NCI-H2171 (cell line): ENCODE results near the gene GOLGA8O.
"Not testable (repeated sequence)": the region's sequence is repeated elsewhere in the genome, so short reads cannot be mapped to it uniquely, and the experiment has no call there.

Experiments used
- DNase-seq: peaks from one replicate; lab custom pipeline; 2025; lab: John Stamatoyannopoulos, UW

GOLGA8O gene

GRCh38 chr15:32455534-32455933 is at the start of gene GOLGA8O:
GOLGA8O (minus strand) TSS chr15:32455634; CDS start chr15:32455536, 98 bp downstream.
- DNase-seq, result not testable (repeated sequence)

GRCh38 chr15:32504152-32504811 is 48.8 kb upstream of the GOLGA8O start:
- not testable (repeated sequence) for DNase-seq

GRCh38 chr15:32502946-32503345 is 47.5 kb upstream of the GOLGA8O start:
- not testable (repeated sequence) for DNase-seq

- DNase-seq, result not testable (repeated sequence)
These were observed 37.3 kb upstream of the GOLGA8O start for GRCh38 chr15:32492768-32493167.

GRCh38 chr15:32486474-32486873 is 31.0 kb upstream of the GOLGA8O start:
- DNase-seq, result not testable (repeated sequence)

- not testable (repeated sequence) for DNase-seq
These were observed 27.9 kb upstream of the GOLGA8O start for GRCh38 chr15:32483377-32483776.

- not testable (repeated sequence) for DNase-seq
These were observed 26.2 kb upstream of the GOLGA8O start for GRCh38 chr15:32481683-32482082.

- not testable (repeated sequence) for DNase-seq
These were observed 12.6 kb upstream of the GOLGA8O start for GRCh38 chr15:32468076-32468475.

- not testable (repeated sequence) for DNase-seq
These were observed 14.9 kb downstream of the GOLGA8O start for GRCh38 chr15:32440445-32440977.

- not testable (repeated sequence) for DNase-seq
These were observed 21.1 kb downstream of the GOLGA8O start for GRCh38 chr15:32434102-32434963.

GRCh38 chr15:32427635-32428034 is 27.8 kb downstream of the GOLGA8O start:
- not testable (repeated sequence) for DNase-seq

GRCh38 chr15:32426511-32426910 is 28.9 kb downstream of the GOLGA8O start:
- not testable (repeated sequence) for DNase-seq

GRCh38 chr15:32407903-32408302 is 47.5 kb downstream of the GOLGA8O start:
- not testable (repeated sequence) for DNase-seq

- not testable (repeated sequence) for DNase-seq
These were observed 52.2 kb downstream of the GOLGA8O start, which contains the start of gene GOLGA8K for GRCh38 chr15:32403192-32403591. GOLGA8K (minus strand) TSS chr15:32403292; CDS start chr15:32403194, 98 bp downstream.

GRCh38 chr15:32396522-32396921 is 58.9 kb downstream of the GOLGA8O start:
- not testable (repeated sequence) for DNase-seq
